Loucy (cell line): Measurements from ENCODE around the gene RAD54L.

Experiments used
- H2AFZ ChIP-seq: fragments of 200-600 bp; sonication (generic); 2 replicates; pipeline ENCODE4 v1.6.0; 2016; ENCODE audit warnings: antibody characterized with exemption, mild to moderate bottlenecking, low read length, moderate library complexity
- H3F3A ChIP-seq: fragments of 200-600 bp; 2 replicates; pipeline ENCODE4 v1.6.0; 2016; ENCODE audit warnings: antibody characterized with exemption, low read depth, mild to moderate bottlenecking
- H3K27me3 ChIP-seq: fragments of 200-600 bp; sonication (generic); 2 replicates; pipeline ENCODE4 v1.6.1; 2014; ENCODE audit warnings: low read length, mild to moderate bottlenecking; ENCODE audit not compliant: insufficient read depth, poor library complexity, severe bottlenecking
- H3K36me3 ChIP-seq: fragments of 200-600 bp; sonication (generic); 2 replicates; pipeline ENCODE4 v1.6.1; 2016; ENCODE audit warnings: low read length; ENCODE audit not compliant: insufficient read depth
- H3K4me1 ChIP-seq: fragments of 200-600 bp; sonication (generic); 2 replicates; pipeline ENCODE4 v1.5.1; 2014; ENCODE audit warnings: low read length, mild to moderate bottlenecking; ENCODE audit not compliant: insufficient read depth, poor library complexity, severe bottlenecking
- H3K4me2 ChIP-seq: fragments of 200-600 bp; sonication (generic); 2 replicates; pipeline ENCODE4 v1.6.0; 2014; ENCODE audit warnings: antibody characterized with exemption, low read length, low read depth, mild to moderate bottlenecking; ENCODE audit not compliant: poor library complexity, severe bottlenecking
- H3K4me3 ChIP-seq: fragments of 200-600 bp; sonication (generic); 2 replicates; pipeline ENCODE4 v1.5.1; 2014; ENCODE audit warnings: low read length, mild to moderate bottlenecking, mixed read lengths; ENCODE audit not compliant: poor library complexity, severe bottlenecking
- H3K79me2 ChIP-seq: fragments of 200-600 bp; sonication (generic); 2 replicates; pipeline ENCODE4 v1.6.1; 2014; ENCODE audit warnings: low read length; ENCODE audit not compliant: insufficient read depth
- H3K9ac ChIP-seq: fragments of 200-600 bp; sonication (generic); 2 replicates; pipeline ENCODE4 v1.6.0; 2014; ENCODE audit warnings: mild to moderate bottlenecking, low read depth, low read length, moderate library complexity; ENCODE audit not compliant: poor library complexity, severe bottlenecking
- H3K9me2 ChIP-seq: fragments of 200-600 bp; sonication (generic); replicated peaks from 2 replicates; pipeline ENCODE4 v1.6.1; 2016; ENCODE audit warnings: low read depth, low read length, mixed read lengths
- H3K9me3 ChIP-seq: fragments of 200-600 bp; sonication (generic); 2 replicates; pipeline ENCODE4 v1.6.1; 2014; ENCODE audit warnings: mild to moderate bottlenecking, antibody characterized with exemption, low read length, low read depth; ENCODE audit not compliant: insufficient read depth
- H4K20me1 ChIP-seq: fragments of 200-600 bp; sonication (generic); 2 replicates; pipeline ENCODE4 v1.6.0; 2014; ENCODE audit warnings: antibody characterized with exemption, low read length, mild to moderate bottlenecking; ENCODE audit not compliant: insufficient read depth, poor library complexity, severe bottlenecking
- CTCF ChIP-seq: fragments of 200-600 bp; sonication (generic); conservative IDR thresholded peaks from 2 replicates; pipeline ENCODE4 v1.5.1; 2014; ENCODE audit warnings: mild to moderate bottlenecking, antibody characterized with exemption, low read length
- EZH2phosphoT487 ChIP-seq: fragments of 200-600 bp; IDR thresholded peaks from 2 replicates; pipeline ENCODE4 v1.6.1; 2018; ENCODE audit warnings: antibody characterized with exemption, mild to moderate bottlenecking, moderate library complexity, borderline replicate concordance

The RAD54L gene

DNA sequence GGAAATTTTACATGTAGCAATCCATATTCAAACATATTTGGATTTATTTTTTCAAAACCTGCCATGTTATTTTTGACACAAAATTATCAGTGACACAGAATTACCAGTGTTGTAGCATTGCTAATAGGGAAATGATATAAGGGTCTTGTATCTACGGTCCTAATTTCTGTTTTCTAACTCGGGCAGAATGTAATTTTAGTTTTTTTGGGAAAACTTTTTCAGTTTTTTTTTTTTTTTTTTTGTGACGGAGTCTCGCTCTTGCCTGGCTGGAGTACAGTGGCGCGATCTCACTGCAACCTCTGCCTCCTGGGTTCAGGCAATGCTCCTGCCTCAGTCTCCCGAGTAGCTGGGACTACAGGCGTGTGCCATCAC lies 58.6 kb downstream of the RAD54L start:
- Histone ChIP-seq H2AFZ (no peak overlapping the region), H3K79me2 (peaks cover 89% of the 10 kb centered on the region), H3K9me3 (no peaks in the 10 kb centered on the region), H3K4me2 (peak overlapping the region; percentile 80), H3K9me2 (no peaks in the 10 kb centered on the region), H3F3A (no peaks in the 10 kb centered on the region), H3K4me3 (peak overlapping the region; percentile 68), H3K9ac (peak overlapping the region; percentile 71), H4K20me1 (peaks cover 57% of the 10 kb centered on the region), H3K4me1 (peaks cover 38% of the 10 kb centered on the region), H3K27me3 (peaks cover 4% of the 10 kb centered on the region), H3K36me3 (peaks cover 16% of the 10 kb centered on the region; the same call in 1 of the 2 replicates)
- TF ChIP-seq EZH2phosphoT487 (no peak), CTCF (no peak)

DNA sequence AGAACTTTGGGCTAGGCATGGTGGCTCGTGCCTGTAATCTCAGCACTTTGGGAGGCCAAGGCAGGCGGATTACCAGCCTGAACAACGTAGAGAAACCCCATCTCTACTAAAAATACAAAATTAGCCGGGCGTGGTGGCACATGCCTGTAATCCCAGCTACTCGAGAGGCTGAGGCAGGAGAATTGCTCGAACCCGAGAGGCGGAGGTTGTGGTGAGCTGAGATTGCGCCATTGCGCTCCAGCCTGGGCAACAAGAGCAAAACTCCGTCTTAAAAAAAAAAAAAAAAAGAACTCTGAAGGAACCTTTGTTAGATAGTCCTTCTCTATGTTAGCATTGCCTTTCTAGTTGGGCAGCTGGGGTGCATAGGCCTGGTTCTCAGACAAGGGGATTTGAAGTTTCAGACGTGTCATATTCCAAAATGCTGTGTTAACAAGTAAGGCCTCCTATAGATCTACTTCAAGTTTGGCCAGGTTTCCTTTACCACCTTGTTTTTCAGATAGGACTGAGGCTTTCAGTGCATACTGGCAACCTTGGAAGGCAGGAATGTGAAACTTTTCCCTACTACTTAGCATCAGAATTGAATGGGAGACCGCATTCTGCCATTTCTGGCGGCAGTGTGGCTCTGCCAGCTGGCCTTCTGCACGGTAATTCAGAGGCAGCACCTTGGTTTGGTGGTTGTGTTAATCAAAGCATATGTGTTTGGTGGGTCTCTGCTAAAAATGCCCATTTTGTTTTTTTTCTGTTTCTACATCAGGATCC lies 62.0 kb downstream of the RAD54L start:
- Histone ChIP-seq H3K9ac (no peak overlapping the region), H3F3A (no peaks in the 10 kb centered on the region; the same call in 1 of the 2 replicates), H3K27me3 (no peaks in the 10 kb centered on the region), H3K9me3 (no peaks in the 10 kb centered on the region), H3K36me3 (peaks cover 45% of the 10 kb centered on the region), H2AFZ (no peak overlapping the region), H4K20me1 (peaks cover 39% of the 10 kb centered on the region), H3K4me3 (no peak overlapping the region), H3K4me1 (peaks cover 33% of the 10 kb centered on the region), H3K79me2 (peaks cover 59% of the 10 kb centered on the region), H3K9me2 (no peaks in the 10 kb centered on the region), H3K4me2 (peak overlapping the region; percentile 80)
- TF ChIP-seq EZH2phosphoT487 (no peak), CTCF (no peak)

DNA sequence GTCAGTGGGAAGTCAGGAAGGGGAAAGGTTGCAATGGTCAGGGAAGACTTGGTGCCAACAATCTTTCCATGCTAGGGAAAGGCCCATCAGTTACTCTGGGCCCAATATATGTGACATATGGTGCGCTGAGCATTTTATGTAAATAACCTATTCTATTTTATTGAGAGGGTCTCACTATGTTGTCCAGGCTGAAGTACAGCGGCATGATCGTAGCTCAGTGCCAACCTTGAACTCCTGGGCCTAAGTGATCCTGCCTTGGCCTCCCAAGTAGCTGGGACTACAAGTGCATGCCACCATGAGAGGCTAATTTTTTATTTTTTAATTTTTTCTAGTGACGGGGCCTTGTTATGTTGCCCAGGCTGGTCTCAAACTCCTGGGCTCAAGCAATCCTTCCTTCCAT lies 62.8 kb downstream of the RAD54L start:
- Histone ChIP-seq H3K79me2 (peaks cover 52% of the 10 kb centered on the region), H4K20me1 (peaks cover 32% of the 10 kb centered on the region), H2AFZ (no peak overlapping the region), H3F3A (no peaks in the 10 kb centered on the region; the same call in 1 of the 2 replicates), H3K4me3 (no peak overlapping the region), H3K4me2 (no peak overlapping the region), H3K27me3 (no peaks in the 10 kb centered on the region), H3K9me2 (no peaks in the 10 kb centered on the region), H3K9me3 (no peaks in the 10 kb centered on the region), H3K36me3 (peaks cover 50% of the 10 kb centered on the region), H3K9ac (no peak overlapping the region), H3K4me1 (peaks cover 27% of the 10 kb centered on the region)
- no peak for TF ChIP-seq CTCF
- no peak for TF ChIP-seq EZH2phosphoT487
